Astrocyte (in vitro differentiated cells and primary cell): ENCODE results near the gene DENND6B. TPM values are rescaled to one million over a fixed set of nuclear protein-coding genes. Genes with fewer than 3 reads are reported as not detected.
A peak's percentile ranks its signal among the peaks of the same experiment; 100 is the strongest.

ENCODE experiments used
- DNase-seq: peaks from one replicate; pipeline ENCODE4 v3.0.0-alpha.2; 2010; ENCODE audit warnings: low read depth
- FAIRE-seq: peaks from 2 replicates; lab custom pipeline; 2011; peaks lifted over from hg19 to GRCh38; lab: Jason Lieb, UNC
- H2AFZ ChIP-seq: 2 replicates; pipeline ENCODE4 v1.6.0; 2012; ENCODE audit warnings: low read depth, low read length, inconsistent platforms
- H3K27ac ChIP-seq: 2 replicates; pipeline ENCODE4 v1.5.1; 2011; ENCODE audit warnings: low read depth, low read length, inconsistent platforms
- H3K27me3 ChIP-seq: 2 replicates; pipeline ENCODE4 v1.6.0; 2011; ENCODE audit warnings: low read length, inconsistent platforms; ENCODE audit not compliant: insufficient read depth
- H3K36me3 ChIP-seq: 2 replicates; pipeline ENCODE4 v1.5.1; 2011; ENCODE audit warnings: low read length, inconsistent platforms; ENCODE audit not compliant: insufficient read depth
- H3K4me1 ChIP-seq: 2 replicates; pipeline ENCODE4 v1.5.1; 2011; ENCODE audit warnings: low read length, inconsistent platforms; ENCODE audit not compliant: insufficient read depth
- H3K4me2 ChIP-seq: 2 replicates; pipeline ENCODE4 v1.6.0; 2012; ENCODE audit warnings: low read length, inconsistent platforms
- H3K4me3 ChIP-seq: 2 replicates; pipeline ENCODE4 v1.5.1; 2011; ENCODE audit warnings: low read depth, mild to moderate bottlenecking, low read length, inconsistent platforms; ENCODE audit not compliant: insufficient read depth
- H3K79me2 ChIP-seq: 2 replicates; pipeline ENCODE4 v1.6.0; 2012; ENCODE audit warnings: mild to moderate bottlenecking, low read length, inconsistent platforms; ENCODE audit not compliant: insufficient read depth
- H3K9ac ChIP-seq: 2 replicates; pipeline ENCODE4 v1.6.0; 2012; ENCODE audit warnings: mild to moderate bottlenecking, low read length, inconsistent platforms
- H3K9me3 ChIP-seq: 2 replicates; pipeline ENCODE4 v1.5.1; 2012; ENCODE audit warnings: low read depth, mild to moderate bottlenecking, low read length, inconsistent platforms; ENCODE audit not compliant: insufficient read depth
- H4K20me1 ChIP-seq: 2 replicates; pipeline ENCODE4 v1.6.0; 2012; ENCODE audit warnings: low read length, inconsistent platforms; ENCODE audit not compliant: insufficient read depth
- H3K27ac Mint-ChIP-seq: one replicate; pipeline ENCODE4 v1.8.0; 2021; ENCODE audit warnings: mild to moderate bottlenecking, mixed read lengths; ENCODE audit not compliant: unreplicated experiment
- H3K27me3 Mint-ChIP-seq: one replicate; pipeline ENCODE4 v1.8.0; 2021; ENCODE audit warnings: low read depth, mixed read lengths; ENCODE audit not compliant: unreplicated experiment
- H3K36me3 Mint-ChIP-seq: one replicate; pipeline ENCODE4 v1.8.0; 2021; ENCODE audit warnings: low read depth, mixed read lengths; ENCODE audit not compliant: unreplicated experiment
- H3K4me1 Mint-ChIP-seq: one replicate; pipeline ENCODE4 v1.8.0; 2021; ENCODE audit warnings: low read depth, mixed read lengths; ENCODE audit not compliant: unreplicated experiment
- H3K4me3 Mint-ChIP-seq: one replicate; pipeline ENCODE4 v1.8.0; 2021; ENCODE audit warnings: mild to moderate bottlenecking, moderate library complexity, mixed read lengths; ENCODE audit not compliant: unreplicated experiment
- H3K9me3 Mint-ChIP-seq: one replicate; pipeline ENCODE4 v1.8.0; 2021; ENCODE audit warnings: mild to moderate bottlenecking, mixed read lengths; ENCODE audit not compliant: unreplicated experiment
- CTCF ChIP-seq: IDR thresholded peaks from 2 replicates; pipeline ENCODE4 v1.5.1; 2011; ENCODE audit warnings: low read depth, mild to moderate bottlenecking, inconsistent platforms, low read length, moderate library complexity; ENCODE audit not compliant: insufficient read depth
- EZH2 ChIP-seq: IDR thresholded peaks from 2 replicates; pipeline ENCODE4 v1.6.1; 2012; ENCODE audit warnings: mild to moderate bottlenecking, low read length, inconsistent platforms; ENCODE audit not compliant: insufficient read depth
- total RNA-seq: library from RNA; stranded (reverse); gene quantifications from 2 replicates; pipeline ENCODE4 v1.2.1, GENCODE V29; 2021

Gene DENND6B
- total RNA-seq, 1 donor from 2014 or later: 5.4 TPM

GRCh38 chr22:50269573-50269969 is 57.2 kb downstream of the DENND6B start:
- Histone ChIP-seq H3K4me2 (peak overlapping the region; percentile 89), H3K4me3 (peak overlapping the region; percentile 57), H3K9me3 (no peaks in the 10 kb centered on the region), H3K36me3 (no peaks in the 10 kb centered on the region), H4K20me1 (peaks cover 30% of the 10 kb centered on the region), H2AFZ (no peak overlapping the region), H3K27me3 (no peaks in the 10 kb centered on the region), H3K27ac (no peak overlapping the region), H3K4me1 (peaks cover 19% of the 10 kb centered on the region), H3K79me2 (no peaks in the 10 kb centered on the region), H3K9ac (peak overlapping the region; percentile 65)
- peaks cover 8% of the 10 kb centered on the region for H3K4me1 Mint-ChIP-seq
- no peaks in the 10 kb centered on the region for H3K9me3 Mint-ChIP-seq
- H3K4me3 Mint-ChIP-seq: peak overlapping the region; percentile 76
- DNase-seq (no peak), FAIRE-seq (no peak)
- no peak overlapping the region for H3K27ac Mint-ChIP-seq
- H3K36me3 Mint-ChIP-seq: peaks cover 8% of the 10 kb centered on the region
- no peak for TF ChIP-seq CTCF
- TF ChIP-seq EZH2: no peak
- H3K27me3 Mint-ChIP-seq: peaks cover 3% of the 10 kb centered on the region

GRCh38 chr22:50268655-50269113 is 58.1 kb downstream of the DENND6B start:
- TF ChIP-seq EZH2 (no peak), CTCF (no peak)
- H3K36me3 Mint-ChIP-seq: peaks cover 8% of the 10 kb centered on the region
- no peaks in the 10 kb centered on the region for H3K36me3 ChIP-seq
- H3K4me1 ChIP-seq: peaks cover 19% of the 10 kb centered on the region
- no peaks in the 10 kb centered on the region for H3K9me3 ChIP-seq
- H3K4me1 Mint-ChIP-seq: peaks cover 2% of the 10 kb centered on the region
- H3K4me2 ChIP-seq: peak overlapping the region; percentile 89
- H2AFZ ChIP-seq: no peak overlapping the region
- no peak overlapping the region for H3K27ac Mint-ChIP-seq
- H3K27me3 ChIP-seq: no peaks in the 10 kb centered on the region
- H3K4me3 ChIP-seq: no peak overlapping the region
- H3K9ac ChIP-seq: no peak overlapping the region
- H3K4me3 Mint-ChIP-seq: peak overlapping the region; percentile 14
- peaks cover 24% of the 10 kb centered on the region for H4K20me1 ChIP-seq
- no peak overlapping the region for H3K27ac ChIP-seq
- H3K79me2 ChIP-seq: no peaks in the 10 kb centered on the region
- H3K9me3 Mint-ChIP-seq: no peaks in the 10 kb centered on the region
- no peak for DNase-seq
- peaks cover 3% of the 10 kb centered on the region for H3K27me3 Mint-ChIP-seq
- no peak for FAIRE-seq

- H3K4me1 ChIP-seq: peaks cover 21% of the 10 kb centered on the region
- no peak overlapping the region for H2AFZ ChIP-seq
- H3K36me3 ChIP-seq: no peaks in the 10 kb centered on the region
- no peak for DNase-seq
- no peaks in the 10 kb centered on the region for H3K9me3 ChIP-seq
- H3K9me3 Mint-ChIP-seq: no peaks in the 10 kb centered on the region
- H3K27ac ChIP-seq: no peak overlapping the region
- H3K27me3 Mint-ChIP-seq: peaks cover 3% of the 10 kb centered on the region
- peak overlapping the region; percentile 10 for H3K4me3 ChIP-seq
- H3K27me3 ChIP-seq: no peaks in the 10 kb centered on the region
- H3K9ac ChIP-seq: no peak overlapping the region
- peaks cover under 1% of the 10 kb centered on the region for H3K4me1 Mint-ChIP-seq
- TF ChIP-seq EZH2 (no peak), CTCF (no peak)
- no peak overlapping the region for H3K4me3 Mint-ChIP-seq
- H3K36me3 Mint-ChIP-seq: peaks cover 8% of the 10 kb centered on the region
- no peak overlapping the region for H3K27ac Mint-ChIP-seq
- no peak for FAIRE-seq
- no peaks in the 10 kb centered on the region for H3K79me2 ChIP-seq
- H4K20me1 ChIP-seq: peaks cover 22% of the 10 kb centered on the region
- peak overlapping the region; percentile 77 for H3K4me2 ChIP-seq
Observed at GRCh38 chr22:50267591-50268390, 59.0 kb downstream of the DENND6B start.
